Astrocyte of the spinal cord (primary cell): ENCODE measurements around the gene CNTN5.
"Not testable (repeated sequence)": the region's sequence is repeated elsewhere in the genome, so short reads cannot be mapped to it uniquely, and the experiment has no call there.

Experiments
- DNase-seq: peaks from one replicate; pipeline ENCODE4 v3.0.0; 2011; ENCODE audit warnings: low read depth, low spot score
- H3K4me3 ChIP-seq: 2 replicates; pipeline ENCODE4 v1.5.1; 2011; ENCODE audit warnings: low read depth, mild to moderate bottlenecking, low read length, moderate library complexity
- in situ Hi-C: cut with HindIII; loops from 2 replicates; pipeline ENCODE4 v1.10.0; 2017; ENCODE audit warnings: low sequenced_read_pairs
- TF ChIP-seq, protein P1 (sequence below): IDR thresholded peaks from 2 replicates; pipeline ENCODE4 v1.5.1; 2012; ENCODE audit warnings: low read depth, mild to moderate bottlenecking, low read length, inconsistent platforms

CNTN5 gene

DNA sequence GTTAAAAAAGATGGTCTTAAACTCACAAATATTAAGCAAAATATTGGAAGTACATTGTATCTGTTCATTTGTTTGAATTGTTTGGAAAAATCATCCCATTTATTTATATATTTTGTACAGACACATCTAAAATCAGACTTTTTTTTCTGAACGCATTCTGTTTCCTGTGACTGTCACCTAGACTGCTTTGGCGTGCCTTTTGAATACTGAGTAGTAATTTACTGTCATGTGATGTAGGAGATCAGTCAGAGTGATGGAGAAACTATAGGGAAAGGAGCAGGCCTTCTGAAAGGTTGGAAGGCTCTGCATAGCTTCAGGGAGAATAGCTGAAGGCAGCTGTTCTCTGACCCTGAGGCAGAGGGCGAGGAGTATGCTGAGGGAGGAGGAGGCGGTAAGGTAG is 1214.3 kb downstream of the CNTN5 start:
- H3K4me3 ChIP-seq, result no peak overlapping the region
- DNase-seq, result no peak
- TF ChIP-seq, protein P1, sequence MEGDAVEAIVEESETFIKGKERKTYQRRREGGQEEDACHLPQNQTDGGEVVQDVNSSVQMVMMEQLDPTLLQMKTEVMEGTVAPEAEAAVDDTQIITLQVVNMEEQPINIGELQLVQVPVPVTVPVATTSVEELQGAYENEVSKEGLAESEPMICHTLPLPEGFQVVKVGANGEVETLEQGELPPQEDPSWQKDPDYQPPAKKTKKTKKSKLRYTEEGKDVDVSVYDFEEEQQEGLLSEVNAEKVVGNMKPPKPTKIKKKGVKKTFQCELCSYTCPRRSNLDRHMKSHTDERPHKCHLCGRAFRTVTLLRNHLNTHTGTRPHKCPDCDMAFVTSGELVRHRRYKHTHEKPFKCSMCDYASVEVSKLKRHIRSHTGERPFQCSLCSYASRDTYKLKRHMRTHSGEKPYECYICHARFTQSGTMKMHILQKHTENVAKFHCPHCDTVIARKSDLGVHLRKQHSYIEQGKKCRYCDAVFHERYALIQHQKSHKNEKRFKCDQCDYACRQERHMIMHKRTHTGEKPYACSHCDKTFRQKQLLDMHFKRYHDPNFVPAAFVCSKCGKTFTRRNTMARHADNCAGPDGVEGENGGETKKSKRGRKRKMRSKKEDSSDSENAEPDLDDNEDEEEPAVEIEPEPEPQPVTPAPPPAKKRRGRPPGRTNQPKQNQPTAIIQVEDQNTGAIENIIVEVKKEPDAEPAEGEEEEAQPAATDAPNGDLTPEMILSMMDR, result no peak
- in situ Hi-C loops, result no loop called here

DNA sequence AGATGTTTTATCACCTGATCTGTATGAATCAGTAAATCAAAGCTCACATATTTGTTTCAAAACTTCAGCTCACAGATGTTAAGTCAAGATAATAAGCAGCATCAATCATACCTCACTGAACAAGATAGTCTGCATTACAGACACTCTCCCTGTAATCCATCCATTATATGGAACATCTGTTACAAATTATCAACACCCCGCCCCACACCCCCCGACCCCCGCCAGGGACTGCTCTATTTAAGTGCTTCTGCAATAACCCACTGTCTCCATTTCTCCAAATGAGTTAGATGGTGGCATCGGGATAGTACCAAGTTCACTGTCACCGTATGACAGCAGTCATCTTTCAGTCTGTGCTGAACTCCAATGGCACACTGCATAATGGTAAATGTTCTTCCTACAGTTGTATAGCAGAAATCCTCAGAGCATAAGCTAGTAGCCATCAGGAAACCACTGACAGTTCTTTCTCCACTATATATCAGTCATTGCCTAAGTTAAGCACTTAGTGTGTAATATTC is 1219.3 kb downstream of the CNTN5 start:
- no peak for DNase-seq

DNA sequence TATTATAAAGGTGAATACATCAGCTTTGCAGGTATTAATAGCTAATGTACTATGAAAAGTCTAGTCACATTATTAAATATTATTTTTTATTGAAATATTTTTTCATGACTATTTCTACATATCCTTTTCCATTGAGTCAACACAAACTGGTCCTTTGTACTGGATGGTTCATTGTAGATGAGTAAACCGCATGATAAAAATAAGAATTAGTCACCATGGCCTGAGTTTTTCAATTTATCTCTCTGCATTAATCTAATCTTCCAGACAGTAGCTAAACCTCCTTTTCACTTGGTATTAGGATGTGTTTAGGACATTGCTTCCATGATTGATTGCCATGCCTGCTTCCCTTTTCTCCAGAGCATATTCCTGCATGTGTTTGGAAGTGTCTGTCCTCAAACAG is 1227.0 kb downstream of the CNTN5 start:
- in situ Hi-C loops, result no loop called here
- H3K4me3 ChIP-seq, result no peak overlapping the region
- DNase-seq, result no peak
- TF ChIP-seq, protein P1, result no peak

More for the DNA sequence above, 1219.3 kb downstream of the CNTN5 start:
- in situ Hi-C loops, result no loop called here
- H3K4me3 ChIP-seq, result no peak overlapping the region
- TF ChIP-seq, protein P1, result no peak

DNA sequence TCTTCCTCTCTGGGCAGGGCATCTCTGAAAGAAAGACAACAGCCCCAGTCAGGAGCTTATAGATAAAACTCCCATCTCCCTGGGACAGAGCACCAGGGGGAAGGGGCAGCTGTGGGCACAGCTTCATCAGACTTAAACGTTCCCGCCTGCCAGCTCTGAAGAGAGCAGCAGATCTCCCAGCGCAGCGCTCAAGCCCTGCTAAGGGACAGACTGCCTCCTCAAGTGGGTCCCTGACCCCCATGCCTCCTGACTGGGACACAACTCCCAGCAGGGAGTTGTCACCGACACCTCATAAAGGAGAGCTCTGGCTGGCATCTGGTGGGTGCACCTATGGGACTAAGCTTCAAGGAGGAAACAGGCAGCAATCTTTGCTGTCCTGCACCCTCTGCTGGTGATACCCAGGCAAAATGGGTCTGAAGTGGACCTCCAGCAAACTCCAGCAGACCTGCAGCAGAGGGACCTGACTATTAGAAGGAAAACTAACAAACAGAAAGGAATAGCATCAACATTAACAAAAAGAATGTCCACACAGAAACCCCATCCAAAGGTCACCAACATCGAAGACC is 1236.6 kb downstream of the CNTN5 start:
- DNase-seq, in situ Hi-C loops, H3K4me3 ChIP-seq: not testable (repeated sequence)

DNA sequence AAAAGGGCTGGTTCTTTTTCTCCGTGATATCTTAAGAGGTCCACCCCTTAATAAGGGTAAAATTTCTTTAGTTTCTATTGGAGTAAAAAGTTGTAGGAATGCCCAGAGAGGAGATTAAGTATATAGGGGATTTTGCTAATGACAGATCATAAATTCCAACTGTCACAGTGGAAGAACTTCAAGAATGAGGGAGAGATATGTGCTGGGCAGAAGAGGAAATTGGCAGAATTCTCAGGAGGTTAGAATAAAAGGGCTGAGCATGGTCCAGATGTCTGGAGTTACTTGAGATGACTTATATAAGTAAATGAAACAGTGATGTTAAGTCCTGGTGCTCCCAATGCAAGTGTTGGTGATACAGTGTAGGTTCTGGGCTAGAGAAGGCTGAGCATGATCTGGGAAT is 1248.8 kb downstream of the CNTN5 start:
- TF ChIP-seq, protein P1, result no peak
- H3K4me3 ChIP-seq, result no peak overlapping the region
- no peak for DNase-seq
- in situ Hi-C loops, result no loop called here

DNA sequence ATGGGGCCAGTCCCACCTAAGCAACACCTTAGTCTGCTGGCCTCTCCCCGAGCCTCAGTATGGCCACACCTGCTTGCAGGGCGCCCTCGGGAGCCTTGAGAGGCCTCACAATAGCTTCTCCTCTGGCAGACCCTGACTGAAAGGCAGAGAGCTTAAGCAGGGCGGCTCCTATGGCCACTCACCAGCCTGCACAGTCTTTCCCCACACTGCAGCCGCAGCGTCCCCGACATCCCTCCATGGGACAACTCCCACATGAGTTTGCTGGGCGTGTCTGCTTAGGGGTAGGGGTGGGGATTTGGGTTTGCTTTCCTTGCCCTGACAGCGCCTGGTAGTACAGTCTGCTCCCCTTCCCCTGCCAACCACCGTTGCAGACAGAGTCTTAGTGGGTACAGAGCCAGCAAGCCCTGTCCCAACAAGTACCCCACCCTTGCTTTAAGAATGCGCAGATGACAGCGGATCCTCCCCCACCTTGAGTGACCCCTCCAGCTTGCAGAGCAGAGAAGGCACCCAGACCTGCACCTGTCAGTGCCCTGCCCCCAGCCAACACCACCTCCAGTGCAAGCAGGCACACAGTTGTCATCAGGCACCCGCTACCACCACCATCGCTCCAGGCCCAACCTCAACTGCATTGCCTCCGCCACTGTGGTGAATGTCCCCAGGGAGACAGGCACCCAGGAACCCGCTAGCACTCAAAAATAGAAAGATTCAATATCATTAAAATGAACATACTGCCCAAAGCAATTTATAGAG is 1252.5 kb downstream of the CNTN5 start:
- H3K4me3 ChIP-seq, result no peak overlapping the region
- DNase-seq, result no peak
- TF ChIP-seq, protein P1, result no peak
- in situ Hi-C loops, result no loop called here

DNA sequence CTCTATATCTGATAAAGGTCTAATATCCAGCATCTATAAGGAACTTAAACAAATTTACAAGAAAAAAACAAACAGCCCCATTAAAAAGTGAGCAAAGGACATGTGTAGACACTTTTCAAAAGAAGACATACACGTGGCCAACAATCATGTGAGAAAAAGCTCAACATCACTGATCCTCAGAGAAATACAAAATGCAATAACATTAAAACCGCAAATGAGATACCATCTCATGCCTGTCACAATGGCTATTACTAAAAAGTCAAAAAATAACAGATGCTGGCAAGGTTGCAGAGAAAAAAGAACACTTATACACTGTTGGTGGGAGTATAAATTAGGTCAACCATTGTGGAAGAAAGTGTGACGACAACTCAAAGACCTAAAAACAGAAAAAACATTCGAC is 1253.7 kb downstream of the CNTN5 start:
- H3K4me3 ChIP-seq, DNase-seq, in situ Hi-C loops: not testable (repeated sequence)
